DMS79 treated with DMSO at 0.1 percent for 48 hours (cell line): ENCODE measurements around the gene ANKS4B.

ENCODE experiments used
- DNase-seq: peaks from one replicate; lab custom pipeline; 2025; lab: John Stamatoyannopoulos, UW

Gene ANKS4B

GRCh38 chr16:21300309-21301167 lies 67.0 kb downstream of the ANKS4B start:
- DNase-seq: peak; percentile 87

DNA sequence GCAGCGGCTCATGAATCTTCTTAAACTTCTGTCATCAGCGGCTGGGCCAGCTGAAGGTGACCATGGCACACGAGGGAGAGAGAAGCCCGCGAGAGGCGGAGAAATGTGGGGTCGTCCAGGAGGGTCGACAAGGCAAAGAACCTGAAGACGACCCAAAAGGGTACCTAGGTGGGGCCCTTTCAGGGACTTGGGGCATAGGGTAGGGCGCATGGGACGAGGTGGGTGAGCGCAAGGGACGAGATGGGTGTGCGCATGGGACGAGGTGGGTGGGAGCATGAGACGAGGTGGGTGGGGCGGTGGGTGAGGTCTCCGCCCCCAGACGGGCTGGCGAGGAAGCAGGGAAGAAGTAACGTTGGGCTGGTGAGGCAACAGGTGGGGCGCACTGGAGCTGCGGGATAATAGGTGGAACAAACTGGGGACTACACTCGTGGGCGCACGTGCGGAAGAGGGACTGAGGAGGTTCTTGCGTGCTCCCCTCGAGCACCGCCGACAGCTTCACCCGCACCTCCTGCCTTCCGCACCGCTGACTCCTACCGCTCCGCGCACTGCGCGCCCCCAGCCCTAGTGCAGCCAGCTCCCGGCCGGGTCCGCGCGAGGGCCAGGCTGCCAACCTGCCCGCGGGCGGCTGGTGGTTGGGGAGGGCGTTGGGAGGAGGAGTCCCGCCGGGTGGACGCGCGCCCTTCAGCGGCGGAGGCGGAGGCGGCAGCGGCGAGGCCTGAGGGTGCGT lies 67.8 kb downstream of the ANKS4B start:
- DNase-seq: peak; percentile 15

- DNase-seq: no peak
Measured at GRCh38 chr16:21301895-21302291, 68.4 kb downstream of the ANKS4B start.

DNA sequence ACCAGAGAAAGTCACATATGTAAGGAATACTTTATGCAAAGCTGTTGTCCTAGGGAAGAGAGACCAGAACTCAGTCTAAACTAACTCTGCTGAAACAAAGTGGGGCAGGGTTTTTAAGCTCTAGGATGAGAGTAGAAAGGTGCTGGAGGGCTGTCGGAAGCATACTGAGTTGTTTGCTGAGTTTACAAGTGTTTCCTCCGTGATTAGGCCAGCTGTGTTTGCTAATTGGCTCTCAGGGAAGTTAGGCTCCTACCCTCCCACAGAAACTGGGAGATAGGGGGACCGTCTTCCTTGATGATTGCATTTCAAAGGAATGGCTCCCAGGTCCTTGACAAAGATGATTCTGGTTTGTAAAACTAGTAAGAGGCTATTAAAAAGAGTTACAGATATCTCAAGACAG lies 69.0 kb downstream of the ANKS4B start:
- DNase-seq: no peak

DNA sequence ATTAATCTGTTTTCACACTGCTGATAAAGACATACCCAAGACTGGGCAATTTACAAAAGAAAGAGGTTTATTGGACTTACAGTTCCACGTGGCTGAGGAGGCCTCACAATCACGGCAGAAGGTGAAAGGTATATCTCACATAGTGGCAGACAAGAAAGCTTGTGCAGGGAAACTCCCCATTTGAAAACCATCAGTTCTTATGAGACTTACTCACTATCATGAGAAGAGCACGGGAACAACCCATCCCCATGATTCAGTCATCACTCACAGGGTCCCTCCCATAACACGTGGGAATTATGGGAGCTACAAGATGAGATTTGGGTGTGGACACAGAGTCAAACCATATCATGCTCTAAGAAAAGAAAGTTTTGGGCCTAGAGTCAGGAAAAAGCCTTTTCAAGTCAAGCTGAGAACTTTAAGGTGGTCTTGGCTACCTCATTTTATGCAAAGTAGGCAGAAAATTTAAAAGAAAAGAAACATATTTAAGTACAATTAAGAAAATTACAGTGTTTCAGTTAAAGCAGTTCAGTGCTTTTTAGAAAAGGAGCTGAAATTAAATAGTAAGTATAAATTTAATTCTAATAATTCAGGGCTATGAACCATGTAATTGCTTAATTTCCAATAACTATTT lies 69.5 kb downstream of the ANKS4B start:
- no peak for DNase-seq
